Kidney glomerular epithelial cell (primary cell): Measurements from ENCODE around the gene TRABD2B.

ENCODE experiments used
- DNase-seq: peaks from one replicate; lab custom pipeline; 2025; lab: John Stamatoyannopoulos, UW

The TRABD2B gene

GRCh38 chr1:47796626-47797025, 200.6 kb downstream of the TRABD2B start:
- DNase-seq: no peak

DNA sequence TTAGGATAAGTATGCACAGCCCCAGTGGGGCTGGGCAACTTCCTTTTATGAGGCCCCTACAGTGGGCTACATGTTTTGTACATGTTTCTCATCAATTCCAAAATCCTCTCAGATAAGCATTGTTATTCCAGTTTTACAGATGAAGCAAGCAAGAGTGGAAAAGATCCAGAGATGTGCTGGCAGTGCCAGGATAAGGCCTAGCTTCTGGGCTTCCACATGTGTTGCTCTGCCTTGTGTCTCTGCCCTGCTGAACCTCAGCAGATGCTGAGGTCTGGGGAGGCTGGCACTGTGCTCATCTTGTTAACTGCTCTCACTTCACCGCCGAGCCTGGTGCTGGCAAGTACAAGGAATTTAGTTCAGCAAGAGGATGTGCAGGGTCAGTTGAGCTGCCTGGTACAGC, 202.1 kb downstream of the TRABD2B start:
- DNase-seq: no peak

- DNase-seq: no peak
These were observed 202.7 kb downstream of the TRABD2B start for GRCh38 chr1:47794530-47794929.

DNA sequence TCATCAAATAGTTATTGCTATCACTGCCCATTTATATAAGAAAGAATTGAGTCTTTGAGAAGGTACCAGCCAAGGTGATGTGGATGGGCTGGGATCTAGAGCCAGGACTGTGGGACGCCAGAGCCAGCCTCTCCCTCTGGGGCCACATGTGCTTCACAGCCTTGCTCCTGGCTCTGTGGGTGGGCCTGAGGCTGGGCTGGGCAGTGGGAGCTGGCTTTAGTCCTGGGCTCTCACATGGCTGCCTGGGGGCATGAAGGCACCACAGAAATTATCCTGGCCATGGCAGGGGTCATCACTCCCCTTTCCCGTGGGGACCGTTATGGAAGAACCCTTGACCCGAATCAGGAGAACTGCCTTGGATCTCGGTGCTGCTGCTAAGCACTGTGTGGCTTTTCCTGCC, 203.1 kb downstream of the TRABD2B start:
- no peak for DNase-seq

- DNase-seq: no peak
These were observed 203.6 kb downstream of the TRABD2B start for GRCh38 chr1:47793563-47793962.

DNA sequence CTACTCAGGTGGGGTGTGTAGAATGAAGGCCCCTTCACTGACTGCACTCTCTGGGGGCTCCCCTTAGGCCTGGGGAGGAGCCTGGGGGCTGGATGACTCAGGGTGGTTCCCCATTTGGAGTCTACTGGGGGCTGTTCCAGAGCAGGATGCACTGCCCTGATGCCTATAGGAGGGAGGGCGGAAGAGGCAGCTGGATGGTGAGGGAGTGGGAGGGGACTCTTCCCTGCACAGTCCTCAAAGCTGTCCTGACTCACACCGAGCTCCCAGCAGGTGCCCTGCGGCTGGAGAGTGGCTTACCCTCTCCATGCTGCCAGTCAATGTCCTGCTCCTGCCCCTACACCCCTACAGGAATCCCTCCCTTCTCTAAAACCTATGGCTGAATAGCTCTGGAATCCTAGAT, 204.4 kb downstream of the TRABD2B start:
- no peak for DNase-seq

DNA sequence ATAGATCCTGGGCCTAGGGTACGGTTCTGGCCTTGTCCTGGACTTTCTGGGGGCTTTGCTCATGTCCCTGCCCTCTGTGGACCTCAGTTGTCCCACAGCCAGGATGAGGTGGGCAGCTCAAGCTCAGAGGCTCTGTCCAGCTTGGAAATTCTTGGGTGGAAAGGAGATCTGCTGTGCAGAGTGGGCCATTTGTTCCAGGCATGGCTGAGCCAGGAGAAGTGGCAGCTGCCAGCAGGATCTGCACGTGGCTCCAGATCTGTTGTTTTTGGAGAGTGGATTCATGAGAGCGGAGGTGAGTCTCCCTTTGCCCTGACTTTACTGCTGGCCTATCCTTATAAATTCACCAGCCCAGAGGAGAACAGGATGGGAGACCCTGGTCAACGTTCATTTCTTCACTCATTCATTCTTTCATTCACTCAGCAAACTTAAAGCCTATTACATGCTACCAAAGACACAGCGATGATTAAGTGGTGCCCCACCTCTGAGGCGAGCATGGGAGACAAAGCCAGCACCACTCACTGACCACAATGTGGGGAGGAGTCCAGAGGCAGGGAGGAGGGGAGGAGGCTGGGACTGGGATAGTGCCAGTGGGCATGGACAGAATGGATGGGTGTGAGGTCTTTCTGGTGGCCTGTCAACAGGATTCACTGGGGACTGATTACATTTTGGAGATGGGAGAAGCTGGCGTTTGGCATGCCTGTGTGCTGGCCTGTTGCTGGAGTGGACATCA, 205.1 kb downstream of the TRABD2B start:
- DNase-seq: no peak

- no peak for DNase-seq
These were observed 208.4 kb downstream of the TRABD2B start for GRCh38 chr1:47788761-47789160.

GRCh38 chr1:47787560-47787959, 209.6 kb downstream of the TRABD2B start:
- DNase-seq: no peak

- DNase-seq: no peak
These were observed 210.9 kb downstream of the TRABD2B start for GRCh38 chr1:47786316-47786715.

GRCh38 chr1:47785561-47786271, 211.5 kb downstream of the TRABD2B start:
- DNase-seq: no peak

- no peak for DNase-seq
These were observed 212.1 kb downstream of the TRABD2B start for GRCh38 chr1:47785118-47785517.

DNA sequence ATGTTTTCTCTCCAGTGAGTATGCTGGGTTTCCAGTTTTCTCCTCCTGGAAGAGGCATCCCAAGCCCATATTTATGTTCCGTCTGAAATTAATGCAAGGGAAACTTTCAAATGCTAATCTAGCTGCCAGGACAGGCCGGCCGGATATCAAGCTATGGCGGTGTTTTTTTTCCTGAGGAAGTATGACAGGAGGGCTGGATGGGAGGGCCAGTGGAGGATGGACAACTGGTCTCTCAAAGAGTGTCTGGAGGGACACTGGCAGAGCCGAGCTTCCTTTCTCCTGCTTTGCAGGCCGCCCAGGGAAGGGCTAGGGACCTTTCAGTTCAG, 212.7 kb downstream of the TRABD2B start:
- DNase-seq: no peak

GRCh38 chr1:47783638-47784496, 213.3 kb downstream of the TRABD2B start:
- no peak for DNase-seq

DNA sequence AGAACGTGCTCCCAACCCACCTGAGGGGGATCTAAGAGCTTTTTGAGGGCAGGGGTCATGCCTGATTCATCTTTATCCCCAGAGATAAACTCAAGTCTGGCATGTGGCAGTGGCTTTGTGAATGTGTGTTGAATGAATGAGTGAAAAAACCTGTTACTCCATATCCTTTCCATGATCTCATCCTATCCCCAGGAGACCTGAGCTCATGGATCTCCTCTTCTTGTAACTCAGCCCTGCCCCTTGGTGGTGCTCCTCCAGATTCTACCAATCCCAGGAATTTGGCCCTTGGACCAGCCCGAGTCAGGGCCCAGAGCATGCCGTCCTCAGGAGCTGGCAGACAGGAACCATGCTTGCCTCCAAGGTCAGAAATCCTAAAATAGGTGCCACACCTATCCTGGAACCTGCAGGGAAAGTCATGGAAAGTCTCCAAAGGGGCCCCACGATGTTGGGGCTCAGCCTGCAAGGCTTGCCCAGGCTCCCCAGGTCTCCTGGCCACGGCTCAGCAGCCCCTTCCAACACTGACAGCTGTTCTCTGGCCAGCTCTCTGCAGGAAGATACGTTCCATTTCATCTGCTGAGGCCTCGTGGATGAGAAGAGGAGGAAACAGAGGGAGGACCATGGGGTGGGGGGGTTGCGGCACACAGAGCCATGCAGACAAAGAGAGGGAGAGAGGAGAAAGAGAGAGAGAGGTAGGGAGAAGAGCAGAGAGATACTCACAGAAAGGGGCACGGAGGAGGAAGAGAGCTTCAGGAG, 214.6 kb downstream of the TRABD2B start:
- no peak for DNase-seq

DNA sequence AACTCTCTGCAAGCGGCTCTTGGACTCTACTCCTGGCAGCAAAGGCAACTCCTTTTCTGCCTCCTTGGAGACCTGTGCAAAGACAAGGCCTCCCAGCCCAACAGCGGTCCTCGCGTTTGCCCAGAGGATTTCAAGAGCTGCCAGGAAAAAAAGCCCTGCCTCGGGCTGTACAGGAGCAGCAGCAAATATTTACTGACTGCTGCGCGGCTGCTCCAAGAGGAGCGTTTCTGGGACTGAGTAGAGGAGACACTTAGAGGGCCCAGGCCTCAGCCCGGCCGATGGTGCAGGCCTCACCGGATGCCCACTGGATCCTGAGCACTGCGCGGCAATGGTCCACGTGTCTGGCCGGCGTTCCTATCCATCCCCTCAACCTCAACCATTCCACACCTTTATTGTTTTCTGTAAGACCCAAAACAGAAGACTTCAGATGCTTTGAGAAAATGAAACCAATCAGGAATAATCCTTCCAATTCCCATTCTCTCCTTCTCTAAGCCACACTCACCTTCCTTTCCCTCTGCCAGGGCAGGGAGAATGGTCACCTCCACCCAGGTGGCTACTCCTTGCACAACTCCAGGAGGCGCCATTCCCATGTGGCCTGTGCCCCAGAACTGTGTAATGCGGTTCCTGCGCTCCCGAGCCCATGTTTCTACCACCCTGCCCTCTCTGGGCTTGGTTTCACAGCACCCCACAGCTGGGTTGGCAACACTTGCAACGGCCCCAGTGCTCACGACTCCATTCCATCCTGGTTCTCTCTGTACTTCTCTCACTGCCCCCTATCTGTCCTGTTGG, 215.8 kb downstream of the TRABD2B start:
- no peak for DNase-seq

DNA sequence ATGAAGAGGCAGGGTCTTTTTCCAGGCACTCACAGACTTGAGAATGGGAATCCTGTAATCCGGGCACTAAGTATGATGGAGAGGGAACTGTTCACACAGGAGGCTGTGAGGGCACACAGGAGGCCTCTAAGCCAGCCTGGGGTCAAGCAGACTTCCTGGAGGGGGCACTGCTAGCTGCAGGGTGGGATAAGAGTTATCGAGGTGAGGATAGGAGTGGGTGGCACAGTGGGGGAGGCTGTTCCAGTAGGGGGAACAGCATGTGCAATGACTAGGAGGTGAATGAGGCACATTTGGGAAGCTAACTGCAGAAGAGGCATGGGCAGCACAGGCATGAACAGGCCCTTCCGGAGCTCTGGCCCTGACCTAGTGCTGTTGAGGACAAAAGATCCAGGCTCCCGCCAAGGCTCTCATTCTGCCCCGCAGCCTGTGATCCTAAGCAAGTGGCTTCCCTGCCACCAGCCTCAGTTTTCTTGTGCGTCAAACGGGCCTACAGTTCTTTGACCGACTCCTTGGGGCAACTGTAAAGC, 216.7 kb downstream of the TRABD2B start:
- no peak for DNase-seq

DNA sequence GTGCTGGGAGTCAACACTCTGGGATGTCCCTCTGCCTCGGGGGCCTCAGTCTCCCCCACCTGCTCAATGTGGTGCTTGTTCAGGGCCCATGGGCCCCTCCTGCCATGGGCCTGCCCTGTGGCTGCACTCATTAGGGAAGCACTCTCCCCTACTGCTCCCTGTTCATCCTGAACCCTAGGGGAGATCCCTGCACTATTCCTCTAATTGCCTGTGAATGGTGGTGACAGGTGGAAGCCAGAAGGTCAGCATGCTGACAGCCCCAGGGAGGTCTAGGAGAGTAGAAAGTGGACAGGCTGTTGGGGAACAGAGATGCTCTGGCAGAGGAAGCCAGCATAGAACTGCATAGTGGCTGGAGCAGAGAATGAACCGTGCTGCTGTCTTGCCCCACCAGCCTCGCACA, 217.6 kb downstream of the TRABD2B start:
- DNase-seq: no peak

GRCh38 chr1:47778280-47778679, 218.9 kb downstream of the TRABD2B start:
- DNase-seq: no peak

DNA sequence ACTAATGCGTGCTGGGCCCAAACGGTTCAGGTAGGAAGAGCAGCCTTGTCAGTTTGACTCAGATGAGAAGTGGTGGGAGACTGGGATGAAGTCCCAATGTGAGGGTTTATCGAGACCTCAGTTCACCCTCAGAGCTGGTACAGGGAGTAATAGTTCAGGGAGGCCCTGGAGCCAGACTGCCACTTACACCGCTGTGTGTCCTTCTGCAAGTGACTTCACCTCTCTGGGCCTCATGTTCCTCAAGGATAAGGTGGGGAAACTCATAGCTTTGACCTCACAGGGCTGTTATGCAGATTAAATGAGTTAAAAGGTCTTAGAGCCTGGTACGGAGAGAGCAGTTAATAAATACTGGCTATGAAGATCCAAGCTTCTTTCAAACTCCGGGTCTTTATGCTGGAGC, 219.9 kb downstream of the TRABD2B start:
- no peak for DNase-seq

- DNase-seq: no peak
These were observed 220.5 kb downstream of the TRABD2B start for GRCh38 chr1:47776667-47777131.
